ENCODE data around the gene F3.

- no peak for TF ChIP-seq CTCF (IDR thresholded peaks at IDR 0.05)
- no peak for TF ChIP-seq EZH2 (IDR thresholded peaks at IDR 0.05)
- TF ChIP-seq EZH2phosphoT487 (IDR thresholded peaks at IDR 0.05): no peak
Observed at GRCh38 chr1:94479682-94480081, 61.9 kb downstream of the F3 start.

All from neural progenitor cell (in vitro differentiated cells).